ENCODE results near the gene CASQ1.

Gene CASQ1

DNA sequence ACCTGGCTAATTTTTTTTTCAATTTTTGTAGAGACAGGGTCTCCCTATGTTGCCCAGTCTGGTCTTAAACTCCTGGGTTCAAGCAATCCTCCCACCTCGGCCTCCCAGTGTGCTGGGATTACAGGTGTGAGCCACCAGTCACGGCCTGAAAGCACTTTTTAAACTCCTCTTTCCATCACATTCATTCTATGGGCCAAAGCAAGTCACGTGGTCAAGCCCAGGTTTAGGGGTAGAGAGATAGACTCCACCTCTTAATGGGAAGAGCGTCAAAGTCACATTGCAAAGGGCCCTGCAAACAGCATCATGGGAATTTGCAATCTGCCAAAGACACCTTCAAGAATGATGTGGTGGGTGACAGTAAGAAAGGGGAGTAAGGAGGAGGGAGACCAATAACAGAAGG is 31.8 kb upstream of the CASQ1 start:
- TF ChIP-seq, protein P1, sequence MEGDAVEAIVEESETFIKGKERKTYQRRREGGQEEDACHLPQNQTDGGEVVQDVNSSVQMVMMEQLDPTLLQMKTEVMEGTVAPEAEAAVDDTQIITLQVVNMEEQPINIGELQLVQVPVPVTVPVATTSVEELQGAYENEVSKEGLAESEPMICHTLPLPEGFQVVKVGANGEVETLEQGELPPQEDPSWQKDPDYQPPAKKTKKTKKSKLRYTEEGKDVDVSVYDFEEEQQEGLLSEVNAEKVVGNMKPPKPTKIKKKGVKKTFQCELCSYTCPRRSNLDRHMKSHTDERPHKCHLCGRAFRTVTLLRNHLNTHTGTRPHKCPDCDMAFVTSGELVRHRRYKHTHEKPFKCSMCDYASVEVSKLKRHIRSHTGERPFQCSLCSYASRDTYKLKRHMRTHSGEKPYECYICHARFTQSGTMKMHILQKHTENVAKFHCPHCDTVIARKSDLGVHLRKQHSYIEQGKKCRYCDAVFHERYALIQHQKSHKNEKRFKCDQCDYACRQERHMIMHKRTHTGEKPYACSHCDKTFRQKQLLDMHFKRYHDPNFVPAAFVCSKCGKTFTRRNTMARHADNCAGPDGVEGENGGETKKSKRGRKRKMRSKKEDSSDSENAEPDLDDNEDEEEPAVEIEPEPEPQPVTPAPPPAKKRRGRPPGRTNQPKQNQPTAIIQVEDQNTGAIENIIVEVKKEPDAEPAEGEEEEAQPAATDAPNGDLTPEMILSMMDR (IDR thresholded peaks at IDR 0.05; ENCODE audit: control extremely low read depth, extremely low read depth, low read depth, missing control alignments), result no peak
- POLR2A ChIA-PET, result no interaction called here
- no peak for DNase-seq (ENCODE audit: extremely low spot score)
- CTCF ChIA-PET, result interaction anchor here (1.4 to 2.5 kb wide), 4 partner anchors 35 to 218 kb away, joined by 3 to 8 read pairs (median 5); no protein-coding TSS in a partner anchor

DNA sequence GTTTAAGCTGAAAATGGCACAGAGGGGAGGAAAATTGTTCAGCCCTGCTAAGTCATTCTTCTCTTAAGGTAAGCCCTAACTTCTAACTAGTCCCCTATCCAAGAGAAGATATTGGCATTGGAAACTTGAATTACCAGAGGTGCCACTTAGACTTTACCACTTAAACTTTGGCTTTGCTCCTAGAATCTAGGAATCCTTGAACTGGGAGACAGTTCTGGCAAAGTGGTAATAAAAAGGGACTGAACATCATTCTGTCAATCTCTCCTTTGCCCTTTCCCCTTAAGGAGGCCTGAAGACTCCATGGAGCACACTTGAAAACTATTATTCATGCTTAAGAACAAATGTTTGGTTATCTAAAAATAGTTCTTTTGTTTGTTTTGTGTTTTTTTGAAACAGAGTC is 30.5 kb upstream of the CASQ1 start:
- POLR2A ChIA-PET, result no interaction called here
- CTCF ChIA-PET, result interaction anchor here (1.1 to 3.4 kb wide), 4 partner anchors 33 to 217 kb away, joined by 3 to 16 read pairs (median 8); no protein-coding TSS in a partner anchor

DNA sequence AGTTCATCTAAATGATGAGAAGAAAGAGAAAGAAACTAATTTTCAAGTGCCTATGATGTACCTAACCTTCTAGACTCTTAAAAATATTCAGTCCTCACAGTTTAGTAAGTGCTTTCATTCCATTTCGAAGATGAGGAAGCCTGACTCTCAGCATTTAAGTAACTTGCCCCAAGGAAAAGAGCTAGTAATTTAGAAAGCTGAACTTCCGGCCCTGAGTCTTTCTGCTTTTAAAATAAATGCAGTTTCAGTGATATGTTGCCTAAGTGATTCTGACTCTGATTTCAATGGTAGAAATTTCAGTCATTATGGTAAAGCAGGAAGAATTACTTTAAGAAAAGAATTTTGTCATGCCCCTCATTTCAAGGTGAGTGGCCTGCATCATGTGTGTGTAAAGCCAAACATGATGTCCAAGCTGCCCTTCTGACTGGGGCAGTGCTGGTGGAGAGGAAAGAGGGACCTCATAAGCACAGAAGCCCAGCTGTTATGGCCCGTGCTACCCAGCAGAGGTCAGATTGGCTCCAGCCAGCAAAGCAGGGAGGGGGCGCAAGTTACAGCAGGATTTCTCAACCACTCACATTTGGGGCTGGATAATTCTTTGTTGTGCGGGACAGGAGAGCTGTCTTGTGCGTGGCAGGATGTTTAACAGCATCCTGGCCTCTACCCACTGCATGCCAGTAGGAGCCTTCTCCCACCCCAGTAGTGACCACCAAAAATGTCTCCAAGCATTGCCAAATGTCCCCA is 28.2 kb upstream of the CASQ1 start:
- POLR2A ChIA-PET, result no interaction called here
- TF ChIP-seq, protein P1 (IDR thresholded peaks at IDR 0.05; ENCODE audit: control extremely low read depth, extremely low read depth, low read depth, missing control alignments), result peak; percentile 46
- peak; percentile 41 for DNase-seq (ENCODE audit: extremely low spot score)
- CTCF ChIA-PET, result interaction anchor here (0.7 to 4.3 kb wide), 17 partner anchors 15 to 364 kb away, joined by 3 to 17 read pairs (median 4); partner anchors contain the start of gene CASQ1

More for the DNA sequence above, 30.5 kb upstream of the CASQ1 start:
- DNase-seq (ENCODE audit: extremely low spot score), result no peak
- TF ChIP-seq, protein P1 (IDR thresholded peaks at IDR 0.05; ENCODE audit: control extremely low read depth, extremely low read depth, low read depth, missing control alignments), result no peak

GRCh38 chr1:160162931-160163330 is 27.4 kb upstream of the CASQ1 start:
- POLR2A ChIA-PET, result no interaction called here
- TF ChIP-seq, protein P1 (IDR thresholded peaks at IDR 0.05; ENCODE audit: control extremely low read depth, extremely low read depth, low read depth, missing control alignments), result no peak
- DNase-seq (ENCODE audit: extremely low spot score), result no peak
- CTCF ChIA-PET, result interaction anchor here (1.2 to 4.3 kb wide), 10 partner anchors 28 to 213 kb away, joined by 3 to 17 read pairs (median 10); partner anchors contain the start of gene CASQ1

GRCh38 chr1:160163615-160164014 is 26.8 kb upstream of the CASQ1 start:
- ChIA-PET CTCF (interaction anchor here (2.3 to 4.3 kb wide), 4 partner anchors 27 to 212 kb away, joined by 10 to 17 read pairs (median 12); partner anchors contain the start of gene CASQ1), POLR2A (no interaction called here)
- no peak for DNase-seq (ENCODE audit: extremely low spot score)
- TF ChIP-seq, protein P1 (IDR thresholded peaks at IDR 0.05; ENCODE audit: control extremely low read depth, extremely low read depth, low read depth, missing control alignments), result no peak

DNA sequence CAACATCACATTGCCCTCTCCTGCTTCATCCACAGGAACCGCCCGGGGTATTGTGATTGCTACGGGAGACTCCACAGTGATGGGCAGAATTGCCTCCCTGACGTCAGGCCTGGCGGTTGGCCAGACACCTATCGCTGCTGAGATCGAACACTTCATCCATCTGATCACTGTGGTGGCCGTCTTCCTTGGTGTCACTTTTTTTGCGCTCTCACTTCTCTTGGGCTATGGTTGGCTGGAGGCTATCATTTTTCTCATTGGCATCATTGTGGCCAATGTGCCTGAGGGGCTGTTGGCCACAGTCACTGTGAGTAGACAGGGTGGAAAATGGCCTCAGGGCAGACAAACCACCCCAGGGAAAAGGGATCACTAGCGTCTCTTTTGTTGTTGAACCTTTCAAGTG is 26.3 kb upstream of the CASQ1 start:
- ChIA-PET POLR2A (no interaction called here), CTCF (interaction anchor here (4.3 kb wide), 1 partner anchor 26 kb away, joined by 17 read pairs; the partner anchor contains the start of gene CASQ1)
- DNase-seq (ENCODE audit: extremely low spot score), result no peak
- TF ChIP-seq, protein P1 (IDR thresholded peaks at IDR 0.05; ENCODE audit: control extremely low read depth, extremely low read depth, low read depth, missing control alignments), result no peak
